Lower leg skin (tissue), 4 donors: Measurements from ENCODE around the gene POGK. TPM values are rescaled to one million over a fixed set of nuclear protein-coding genes. Genes with fewer than 3 reads are reported as not detected.
"Not testable (repeated sequence)": the region's sequence is repeated elsewhere in the genome, so short reads cannot be mapped to it uniquely, and the experiment has no call there.

Source experiments
- DNase-seq, 2 donors: peaks; one replicate each; pipeline ENCODE4 v3.0.0-alpha.2; 2019; ENCODE audit warnings: low spot score in 2 of 2
- H3K4me3 ChIP-seq: fragments of 200-600 bp; sonication (generic); 2 replicates; pipeline ENCODE4 v1.5.1; 2017; ENCODE audit warnings: mild to moderate bottlenecking, low read depth; ENCODE audit not compliant: poor library complexity, severe bottlenecking
- POLR2A ChIP-seq, 2 donors: fragments of 450-650 bp; IDR thresholded peaks; one replicate each; pipeline ENCODE4 v1.6.1; 2016 to 2017; ENCODE audit warnings: antibody characterized with exemption in 2 of 2, mild to moderate bottlenecking in 1 of 2, moderate library complexity in 1 of 2
- WGBS, 2 donors: methylation state at CpG; one replicate each; pipeline ENCODE4 v1.1.5; 2018; 5-methylcytosine and 5-hydroxymethylcytosine counted together
- intact Hi-C: fragments of 100-400 bp; cut with DNase I; formaldehyde crosslinking; loops from one replicate; pipeline ENCODE4 v1.15.0; 2023; ENCODE audit warnings: low total_unique reads
- total RNA-seq, 4 donors: library from RNA; depleted of rRNA; stranded (reverse); fragments of >200 nt; gene quantifications; one replicate each; pipeline ENCODE4 v1.1.0, GENCODE V29; 2016
- TF ChIP-seq, protein P1 (sequence below), 3 donors: fragments of 450-650 bp; IDR thresholded peaks; one replicate each; pipeline ENCODE4 v1.5.1; 2016; ENCODE audit warnings: antibody characterized with exemption in 3 of 3, mild to moderate bottlenecking in 3 of 3, moderate library complexity in 2 of 3

The POGK gene
- total RNA-seq, 4 donors from 2014 or later: 30.6 to 43.1 (median 34.0) TPM

DNA sequence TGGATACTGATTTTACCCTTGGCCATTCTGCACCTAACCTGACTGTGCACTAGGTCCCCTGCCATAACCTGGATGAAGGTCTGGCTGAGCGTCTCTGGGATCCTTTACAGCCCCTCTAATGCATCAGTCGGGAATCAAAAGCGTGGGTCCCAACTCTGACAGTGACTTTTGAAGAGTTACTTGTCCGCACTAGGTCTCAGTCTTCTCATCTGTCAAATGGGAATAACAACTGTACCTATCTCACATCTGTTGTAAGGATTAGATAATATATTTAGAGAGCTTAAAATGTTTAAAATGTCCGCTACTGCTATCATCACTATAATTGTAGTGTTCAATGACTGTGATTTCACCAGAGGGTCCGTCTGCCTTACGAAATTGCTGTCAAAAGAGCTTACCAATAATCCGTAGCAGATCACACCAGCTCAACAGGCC lies 36.0 kb downstream of the POGK start:
- no peak for DNase-seq
- TF ChIP-seq, protein P1, sequence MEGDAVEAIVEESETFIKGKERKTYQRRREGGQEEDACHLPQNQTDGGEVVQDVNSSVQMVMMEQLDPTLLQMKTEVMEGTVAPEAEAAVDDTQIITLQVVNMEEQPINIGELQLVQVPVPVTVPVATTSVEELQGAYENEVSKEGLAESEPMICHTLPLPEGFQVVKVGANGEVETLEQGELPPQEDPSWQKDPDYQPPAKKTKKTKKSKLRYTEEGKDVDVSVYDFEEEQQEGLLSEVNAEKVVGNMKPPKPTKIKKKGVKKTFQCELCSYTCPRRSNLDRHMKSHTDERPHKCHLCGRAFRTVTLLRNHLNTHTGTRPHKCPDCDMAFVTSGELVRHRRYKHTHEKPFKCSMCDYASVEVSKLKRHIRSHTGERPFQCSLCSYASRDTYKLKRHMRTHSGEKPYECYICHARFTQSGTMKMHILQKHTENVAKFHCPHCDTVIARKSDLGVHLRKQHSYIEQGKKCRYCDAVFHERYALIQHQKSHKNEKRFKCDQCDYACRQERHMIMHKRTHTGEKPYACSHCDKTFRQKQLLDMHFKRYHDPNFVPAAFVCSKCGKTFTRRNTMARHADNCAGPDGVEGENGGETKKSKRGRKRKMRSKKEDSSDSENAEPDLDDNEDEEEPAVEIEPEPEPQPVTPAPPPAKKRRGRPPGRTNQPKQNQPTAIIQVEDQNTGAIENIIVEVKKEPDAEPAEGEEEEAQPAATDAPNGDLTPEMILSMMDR (IDR thresholded peaks at IDR 0.05): no peak
- no peak for TF ChIP-seq POLR2A (IDR thresholded peaks at IDR 0.05)
- 35 to 39% methylated on average over 8 of the region's 8 CpGs for WGBS, 2 donors
- H3K4me3 ChIP-seq: peak overlapping the region; percentile 91
- intact Hi-C loops: no loop called here

DNA sequence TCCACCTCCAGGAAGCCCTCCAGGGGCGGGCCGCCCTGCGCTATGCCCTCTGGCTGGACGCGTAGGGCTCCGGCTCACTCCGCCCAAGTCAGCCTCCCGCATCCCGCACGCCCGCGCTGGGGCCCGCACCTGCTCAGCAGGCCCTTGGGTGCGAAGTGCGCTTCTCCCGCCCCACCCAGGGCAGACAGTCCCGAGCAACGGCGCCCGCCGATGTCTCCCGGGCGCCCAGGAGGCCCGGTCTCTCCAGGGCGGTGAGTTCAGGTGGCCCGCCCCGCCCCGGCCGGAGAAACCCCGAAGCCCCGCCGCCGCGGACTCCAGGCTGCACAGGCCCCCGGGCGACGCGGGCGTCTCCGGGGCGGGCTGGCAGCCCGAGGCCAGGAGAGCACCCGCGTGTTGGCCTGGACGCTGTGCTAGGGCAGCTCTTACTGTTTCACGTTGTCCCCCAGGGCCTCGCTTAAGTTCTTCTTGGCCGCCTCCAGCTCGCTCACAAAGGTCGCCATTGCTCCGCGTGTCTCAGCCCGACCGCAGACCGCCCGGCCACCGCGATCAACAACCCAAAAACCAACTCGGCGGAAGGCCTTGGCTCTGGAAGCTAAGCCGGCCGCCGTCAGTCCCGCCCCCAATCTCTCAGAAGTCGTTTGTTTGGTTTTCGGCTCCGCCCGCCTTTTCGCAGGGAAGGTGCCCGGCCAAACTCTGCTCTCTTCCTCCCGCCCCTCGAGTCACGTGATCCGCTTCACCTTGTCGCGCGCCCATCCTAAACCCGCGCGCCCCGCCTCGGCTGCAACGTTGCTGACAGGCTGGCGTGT lies 36.7 kb downstream of the POGK start, which contains the start of gene TADA1:
TADA1 (minus strand) TSS at position 531 of the 806 bp plus-strand sequence; CDS start at position 500, 31 bp downstream.
- intact Hi-C loops: no loop called here
- peak within 1 kb of the TSS; percentile 91 for H3K4me3 ChIP-seq
- DNase-seq: peak; percentile 99 to 100
- 0% methylated on average over 59 to 64 of the region's 84 CpGs for WGBS, 2 donors
- TF ChIP-seq, protein P1 (IDR thresholded peaks at IDR 0.05): no peak
- TF ChIP-seq POLR2A (IDR thresholded peaks at IDR 0.05): no peak

DNA sequence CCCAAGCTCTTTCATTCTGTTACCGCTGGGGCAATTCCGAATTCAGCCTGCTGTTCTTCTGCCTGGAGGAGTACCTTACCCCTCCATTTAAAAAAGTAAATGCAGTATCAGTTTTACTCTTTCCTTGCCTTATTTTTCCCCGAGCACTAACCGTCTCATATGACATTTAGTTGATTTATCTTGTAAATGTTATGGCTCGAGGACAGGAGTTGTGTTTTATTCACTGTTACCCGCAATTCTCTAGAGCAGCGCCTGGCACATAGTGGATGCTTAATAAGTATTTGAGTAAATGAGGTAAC lies 37.2 kb downstream of the POGK start:
- no peak overlapping the region for H3K4me3 ChIP-seq
- DNase-seq: no peak
- 1% methylated on average over 7 of the region's 7 CpGs for WGBS, 2 donors
- TF ChIP-seq POLR2A (IDR thresholded peaks at IDR 0.05): no peak
- TF ChIP-seq, protein P1 (IDR thresholded peaks at IDR 0.05): no peak
- intact Hi-C loops: no loop called here

DNA sequence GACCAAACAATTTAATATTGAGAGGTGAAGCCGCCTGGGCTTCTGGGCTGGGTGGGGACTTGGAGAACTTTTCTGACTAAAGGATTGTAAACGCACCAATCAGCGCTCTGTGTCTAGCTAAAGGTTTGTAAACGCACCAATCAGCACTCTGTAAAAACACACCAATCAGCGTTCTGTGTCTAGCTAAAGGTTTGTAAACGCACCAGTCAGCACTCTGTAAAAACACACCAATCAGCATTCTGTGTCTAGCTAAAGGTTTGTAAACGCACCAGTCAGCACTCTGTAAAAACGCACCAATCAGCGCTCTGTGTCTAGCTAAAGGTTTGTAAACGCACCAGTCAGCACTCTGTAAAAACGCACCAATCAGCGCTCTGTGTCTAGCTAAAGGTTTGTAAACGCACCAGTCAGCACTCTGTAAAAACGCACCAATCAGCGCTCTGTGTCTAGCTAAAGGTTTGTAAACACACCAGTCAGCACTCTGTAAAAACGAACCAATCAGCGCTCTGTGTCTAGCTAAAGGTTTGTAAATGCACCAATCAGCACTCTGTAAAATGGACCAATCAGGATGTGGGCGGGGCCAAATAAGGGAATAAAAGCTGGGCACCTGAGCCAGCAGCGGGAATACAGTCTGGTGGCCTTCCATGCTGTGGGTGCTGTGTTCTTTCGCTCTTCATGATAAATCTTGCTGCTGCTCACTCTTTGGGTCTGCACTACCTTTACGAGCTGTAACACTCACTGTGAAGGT lies 39.1 kb downstream of the POGK start:
- intact Hi-C loops, DNase-seq, H3K4me3 ChIP-seq: not testable (repeated sequence)
- 95 to 96% methylated on average over 21 of the region's 21 CpGs for WGBS, 2 donors

DNA sequence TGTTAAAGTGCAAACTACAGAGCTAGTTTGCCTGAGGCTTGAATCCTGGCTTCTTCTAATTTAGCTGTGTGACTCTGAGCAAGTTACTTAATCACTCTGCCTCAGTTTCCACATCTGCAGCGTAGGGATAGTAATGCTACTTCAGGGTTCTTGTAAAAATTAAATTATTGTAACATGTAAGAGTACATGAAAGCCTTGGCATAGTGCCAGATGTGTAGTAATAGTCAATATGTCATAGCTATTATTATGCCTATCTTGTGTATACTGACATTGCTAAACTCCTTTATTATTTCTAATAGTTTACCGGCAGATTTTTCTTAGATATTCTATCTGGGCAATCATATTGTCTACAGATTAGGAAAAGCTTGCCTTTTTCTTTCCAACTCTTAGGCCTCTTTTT lies 43.6 kb downstream of the POGK start:
- TF ChIP-seq POLR2A (IDR thresholded peaks at IDR 0.05): no peak
- TF ChIP-seq, protein P1 (IDR thresholded peaks at IDR 0.05): no peak
- intact Hi-C loops: no loop called here
- H3K4me3 ChIP-seq: no peak overlapping the region
- WGBS, 2 donors: 31 to 33% methylated on average over 2 of the region's 2 CpGs
- no peak for DNase-seq

DNA sequence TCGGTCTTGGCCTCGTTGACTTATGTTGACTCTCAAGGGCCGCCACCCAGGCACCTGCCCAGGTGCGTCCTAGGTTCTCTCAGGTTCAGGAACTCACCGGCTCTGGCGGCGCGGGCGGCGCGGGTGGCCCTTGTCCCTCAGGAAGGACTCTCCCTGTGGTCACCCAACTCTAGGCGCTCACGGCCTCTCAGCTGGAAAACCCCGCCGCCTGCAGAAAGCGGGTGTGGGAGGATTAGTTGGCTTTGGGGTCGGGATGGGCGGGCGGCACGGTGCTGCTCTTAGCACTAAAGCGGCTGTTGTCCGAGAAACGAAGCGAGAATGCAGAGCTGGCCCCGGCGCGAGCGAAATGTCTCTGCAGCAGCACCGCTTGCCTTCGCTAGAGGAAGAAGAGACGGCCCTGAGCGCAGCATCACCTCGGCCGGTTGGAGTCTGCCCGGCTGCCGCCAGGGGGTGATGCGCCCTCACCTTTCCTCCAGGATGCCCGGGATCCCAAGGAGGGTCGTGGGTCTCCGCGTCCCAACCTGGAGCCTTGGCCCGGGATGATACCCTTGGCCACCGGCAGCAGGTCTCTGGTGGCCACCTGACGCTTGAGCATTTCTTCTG lies 44.9 kb downstream of the POGK start:
- no peak for TF ChIP-seq POLR2A (IDR thresholded peaks at IDR 0.05)
- TF ChIP-seq, protein P1 (IDR thresholded peaks at IDR 0.05): no peak
- no peak for DNase-seq
- 14 to 22% methylated on average over 17 to 42 of the region's 44 CpGs for WGBS, 2 donors
- intact Hi-C loops: no loop called here
- no peak overlapping the region for H3K4me3 ChIP-seq
